Keratinocyte (primary cell): Measurements from ENCODE around the gene ZEB2.

Experiments used
- EZH2 ChIP-seq: IDR thresholded peaks from one replicate; pipeline ENCODE4 v1.6.1; 2012; ENCODE audit warnings: inconsistent platforms, mild to moderate bottlenecking, low read length, moderate library complexity
- TF ChIP-seq, protein P1 (sequence below), 3 experiments: IDR thresholded peaks in 1 of 3; conservative IDR thresholded peaks in 1 of 3; optimal IDR thresholded peaks in 1 of 3; 2 replicates in 2 of 3; 3 replicates in 1 of 3; pipeline versions ENCODE3 to v1.5.1; 2011; ENCODE audit warnings: low read length in 3 of 3, mild to moderate bottlenecking in 3 of 3, moderate library complexity in 2 of 3, control low read depth in 1 of 3, inconsistent platforms in 1 of 3; ENCODE audit not compliant: insufficient read depth in 2 of 3; ENCODE audit errors: extremely low read depth in 1 of 3

DNA sequence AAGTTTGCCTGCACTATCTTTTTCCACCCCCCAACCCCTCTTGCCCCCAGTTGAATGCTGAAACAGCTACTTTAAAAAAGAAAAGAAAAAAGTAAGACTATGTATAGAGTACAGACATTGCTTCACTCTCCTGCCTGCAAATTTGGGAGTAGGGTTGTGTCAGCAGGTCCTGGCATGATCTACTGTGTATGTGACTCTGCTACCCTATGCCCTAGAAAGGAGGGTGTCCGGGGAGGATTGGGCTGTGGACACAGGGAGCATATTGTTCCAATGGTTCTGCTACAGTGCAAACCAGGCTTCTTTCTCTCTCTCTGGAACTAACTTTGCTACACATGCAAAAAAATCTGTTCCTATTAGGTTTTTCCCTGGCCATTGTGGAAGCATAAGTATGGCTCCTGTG lies 9.9 kb upstream of the ZEB2 start:
- TF ChIP-seq, protein P1, sequence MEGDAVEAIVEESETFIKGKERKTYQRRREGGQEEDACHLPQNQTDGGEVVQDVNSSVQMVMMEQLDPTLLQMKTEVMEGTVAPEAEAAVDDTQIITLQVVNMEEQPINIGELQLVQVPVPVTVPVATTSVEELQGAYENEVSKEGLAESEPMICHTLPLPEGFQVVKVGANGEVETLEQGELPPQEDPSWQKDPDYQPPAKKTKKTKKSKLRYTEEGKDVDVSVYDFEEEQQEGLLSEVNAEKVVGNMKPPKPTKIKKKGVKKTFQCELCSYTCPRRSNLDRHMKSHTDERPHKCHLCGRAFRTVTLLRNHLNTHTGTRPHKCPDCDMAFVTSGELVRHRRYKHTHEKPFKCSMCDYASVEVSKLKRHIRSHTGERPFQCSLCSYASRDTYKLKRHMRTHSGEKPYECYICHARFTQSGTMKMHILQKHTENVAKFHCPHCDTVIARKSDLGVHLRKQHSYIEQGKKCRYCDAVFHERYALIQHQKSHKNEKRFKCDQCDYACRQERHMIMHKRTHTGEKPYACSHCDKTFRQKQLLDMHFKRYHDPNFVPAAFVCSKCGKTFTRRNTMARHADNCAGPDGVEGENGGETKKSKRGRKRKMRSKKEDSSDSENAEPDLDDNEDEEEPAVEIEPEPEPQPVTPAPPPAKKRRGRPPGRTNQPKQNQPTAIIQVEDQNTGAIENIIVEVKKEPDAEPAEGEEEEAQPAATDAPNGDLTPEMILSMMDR (optimal IDR thresholded peaks at IDR 0.05 in 1 of 3, IDR thresholded peaks at IDR 0.05 in 1 of 3, conservative IDR thresholded peaks at IDR 0.05 in 1 of 3; ENCODE audit: extremely low read depth in 1 of 3, insufficient read depth in 2 of 3, low read length in 3 of 3), result no peak
- no peak for TF ChIP-seq EZH2
